Activated gamma-delta T cell (primary cell): ENCODE measurements around the gene LRIG1.
"Not testable (repeated sequence)": the region's sequence is repeated elsewhere in the genome, so short reads cannot be mapped to it uniquely, and the experiment has no call there.

Experiments used
- DNase-seq: peaks from one replicate; lab custom pipeline; 2025; lab: John Stamatoyannopoulos, UW

The LRIG1 gene

DNA sequence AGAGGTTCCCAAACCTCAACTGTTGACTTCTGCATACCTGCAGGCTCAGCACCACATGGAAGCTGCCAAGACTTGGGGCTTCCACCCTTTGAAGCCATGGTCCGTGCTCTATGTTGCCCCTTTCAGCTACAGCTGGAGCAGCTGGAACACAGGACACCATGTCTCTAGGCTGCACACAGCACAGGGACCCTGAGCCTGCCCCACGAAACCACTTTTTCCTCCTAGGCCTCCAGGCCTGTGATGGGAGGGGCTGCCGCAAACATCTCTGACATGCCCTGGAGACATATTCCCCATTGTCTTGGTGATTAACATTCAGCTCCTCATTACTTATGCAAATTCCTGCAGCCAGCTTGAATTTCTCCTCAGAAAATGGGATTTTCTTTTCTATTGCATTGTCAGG lies 78.9 kb downstream of the LRIG1 start:
- DNase-seq = not testable (repeated sequence)

DNA sequence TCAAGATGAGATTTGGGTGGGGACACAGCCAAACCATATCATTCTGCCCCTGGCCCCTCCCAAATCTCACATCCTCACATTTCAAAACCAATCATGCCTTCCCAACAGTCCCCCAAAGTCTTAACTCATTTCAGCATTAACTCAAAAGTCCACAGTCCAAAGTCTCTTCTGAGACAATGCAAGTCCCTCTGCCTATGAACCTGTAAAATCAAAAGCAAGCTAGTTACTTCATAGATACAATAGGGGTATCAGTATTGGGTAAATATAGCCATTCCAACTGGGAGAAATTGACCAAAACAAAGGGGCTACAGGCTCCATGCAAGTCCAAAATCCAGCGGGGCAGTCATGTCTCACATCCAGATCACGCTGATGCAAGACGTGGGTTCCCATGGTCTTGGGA lies 79.7 kb downstream of the LRIG1 start:
- DNase-seq = not testable (repeated sequence)

DNA sequence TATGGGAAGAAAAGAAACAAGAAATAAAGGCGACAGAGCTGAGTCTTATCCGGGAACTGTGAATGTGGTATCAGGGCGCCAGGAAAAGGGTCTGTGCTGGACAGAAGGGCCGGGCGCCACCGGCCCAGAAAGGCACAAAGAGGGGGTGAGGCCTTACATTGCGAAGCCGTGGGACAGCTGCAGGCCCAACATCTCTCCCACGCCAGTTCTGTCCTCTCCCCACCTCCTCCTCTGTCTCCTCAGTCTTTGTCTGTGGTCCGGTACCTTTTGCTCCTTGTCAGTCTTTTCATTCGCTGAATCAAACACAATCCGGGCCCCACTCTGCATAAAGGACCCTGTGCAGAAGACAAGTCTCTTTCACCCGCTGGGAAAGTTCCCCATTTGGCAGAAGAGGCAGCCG lies 81.8 kb downstream of the LRIG1 start:
- no peak for DNase-seq

DNA sequence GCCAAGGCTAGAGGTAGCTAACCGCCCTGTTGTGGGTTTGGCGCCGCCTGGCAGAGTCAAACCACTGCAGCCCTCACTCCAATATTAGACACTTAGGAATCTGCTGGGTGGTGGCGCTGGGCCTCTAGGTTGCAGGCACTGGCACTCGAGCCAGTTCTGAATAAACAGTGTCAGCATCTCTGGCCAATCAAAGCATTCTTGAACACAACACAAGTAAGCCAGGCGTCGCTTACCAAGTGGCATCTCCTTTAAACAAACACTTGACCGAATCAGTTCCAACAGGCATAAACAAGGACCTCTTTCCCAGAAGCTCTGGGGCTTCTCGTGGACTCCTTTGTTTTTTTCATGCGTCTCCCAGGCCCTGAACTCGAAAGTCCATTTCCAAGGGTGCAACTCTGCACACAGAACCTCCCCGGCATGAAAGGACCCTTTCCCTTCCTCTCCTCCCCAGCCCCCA lies 82.3 kb downstream of the LRIG1 start:
- DNase-seq = no peak

DNA sequence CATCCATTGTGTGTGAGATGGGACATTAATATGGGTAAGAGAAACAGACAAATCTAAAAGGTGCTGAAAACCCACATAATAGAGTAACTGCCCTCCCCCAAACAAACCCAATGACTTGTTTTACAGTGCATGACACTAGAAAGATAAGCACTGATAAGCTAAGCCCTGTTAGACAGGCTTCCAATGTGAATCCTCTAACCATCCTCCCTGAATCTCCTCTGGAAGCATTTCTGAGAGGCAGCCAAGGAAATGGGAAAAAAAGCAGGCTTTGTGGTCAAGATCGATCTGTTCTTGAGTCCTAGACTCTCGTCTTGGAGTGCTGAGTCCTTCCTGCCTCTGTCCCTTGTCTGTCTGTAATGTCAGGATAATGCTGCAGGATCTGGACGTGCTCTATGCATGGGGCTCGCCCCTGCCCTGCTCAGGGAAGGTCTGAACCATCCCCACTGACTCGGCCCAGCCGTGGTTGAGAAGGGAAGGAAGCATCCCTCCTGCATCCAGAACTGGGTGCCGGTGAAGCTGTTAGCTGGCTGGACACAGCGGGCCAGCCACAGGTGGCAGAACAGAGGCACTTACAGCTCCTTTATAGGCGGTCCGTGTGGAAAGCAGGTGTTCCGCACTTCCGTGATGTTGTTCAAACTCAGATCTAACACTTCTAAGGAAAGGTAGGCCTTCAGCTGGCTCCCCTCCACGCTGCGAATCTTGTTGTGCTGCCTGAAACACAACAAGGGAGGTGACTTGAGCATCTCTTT lies 84.1 kb downstream of the LRIG1 start:
- DNase-seq = no peak

DNA sequence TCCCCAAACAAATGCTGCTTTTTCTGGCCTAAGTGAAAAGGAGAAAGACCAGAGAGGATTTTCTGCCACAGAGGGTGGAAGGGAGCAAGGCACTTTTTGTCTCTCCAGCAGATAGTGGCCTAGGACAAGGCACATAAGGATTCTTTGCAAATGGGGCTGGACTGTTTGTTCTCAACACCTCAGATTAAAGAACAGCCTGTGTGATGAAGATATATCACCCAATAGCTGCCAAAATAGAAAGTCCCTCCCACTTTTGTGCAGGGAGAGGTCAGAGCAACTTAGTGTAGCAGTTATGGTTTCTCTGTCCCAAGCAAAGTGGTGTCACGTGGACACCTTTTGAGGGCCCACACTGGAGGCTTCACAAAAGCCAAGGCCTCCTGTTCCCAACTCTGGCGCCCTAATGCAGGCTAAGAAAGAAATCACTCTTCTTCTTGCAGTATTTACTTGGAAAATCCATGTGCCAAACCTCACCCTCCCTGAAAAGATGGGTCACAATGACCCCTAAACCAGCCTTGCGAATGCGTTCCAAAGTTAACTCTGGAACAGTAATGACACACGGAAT lies 84.9 kb downstream of the LRIG1 start:
- no peak for DNase-seq

DNA sequence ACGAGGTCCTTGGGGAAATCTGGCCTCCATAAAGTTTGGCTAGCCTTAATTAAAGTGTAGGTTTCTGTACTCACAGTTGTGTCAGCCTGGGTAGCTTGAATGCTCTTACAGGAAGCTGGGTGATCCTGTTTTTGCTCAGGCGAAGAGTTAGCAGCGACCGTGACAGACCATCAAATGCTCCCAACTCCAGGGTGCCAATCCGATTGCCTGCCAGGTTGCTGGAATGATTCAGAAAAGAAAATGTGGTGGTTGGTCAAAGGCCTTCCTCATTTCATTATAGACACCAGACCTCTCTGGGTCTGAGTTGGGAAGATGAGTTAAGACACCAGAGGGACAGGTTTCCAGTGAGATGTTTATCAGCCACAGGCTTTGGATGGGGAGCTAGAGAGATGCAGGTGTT lies 86.0 kb downstream of the LRIG1 start:
- no peak for DNase-seq

DNA sequence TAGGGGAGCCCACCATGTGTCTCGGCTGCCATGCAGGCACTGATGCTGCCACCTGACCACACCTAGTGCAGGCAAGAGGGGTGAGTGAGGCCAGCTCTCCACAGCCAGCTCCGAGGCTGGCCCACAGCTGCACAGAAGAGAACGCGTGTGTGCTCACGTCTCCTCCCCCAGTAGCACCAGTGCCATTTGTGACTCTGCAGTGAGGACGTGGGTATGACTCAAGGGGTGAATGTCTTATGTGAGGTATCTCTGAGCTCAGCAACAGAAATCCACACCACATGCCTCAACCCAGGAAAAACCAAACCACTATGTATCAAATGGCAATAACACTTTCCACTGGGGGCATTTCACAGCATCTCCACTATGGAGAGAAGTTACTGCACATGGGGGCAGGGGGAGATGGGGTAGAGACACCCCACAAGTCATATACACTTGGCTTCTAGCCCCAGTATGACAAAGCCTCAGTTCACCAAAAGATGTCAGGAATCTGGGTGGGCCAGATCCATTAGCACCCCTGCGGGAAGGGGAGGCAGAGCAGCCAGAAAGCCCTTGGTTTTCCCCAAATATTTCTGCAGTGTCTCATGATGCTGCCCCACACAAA lies 87.6 kb downstream of the LRIG1 start:
- DNase-seq = no peak

DNA sequence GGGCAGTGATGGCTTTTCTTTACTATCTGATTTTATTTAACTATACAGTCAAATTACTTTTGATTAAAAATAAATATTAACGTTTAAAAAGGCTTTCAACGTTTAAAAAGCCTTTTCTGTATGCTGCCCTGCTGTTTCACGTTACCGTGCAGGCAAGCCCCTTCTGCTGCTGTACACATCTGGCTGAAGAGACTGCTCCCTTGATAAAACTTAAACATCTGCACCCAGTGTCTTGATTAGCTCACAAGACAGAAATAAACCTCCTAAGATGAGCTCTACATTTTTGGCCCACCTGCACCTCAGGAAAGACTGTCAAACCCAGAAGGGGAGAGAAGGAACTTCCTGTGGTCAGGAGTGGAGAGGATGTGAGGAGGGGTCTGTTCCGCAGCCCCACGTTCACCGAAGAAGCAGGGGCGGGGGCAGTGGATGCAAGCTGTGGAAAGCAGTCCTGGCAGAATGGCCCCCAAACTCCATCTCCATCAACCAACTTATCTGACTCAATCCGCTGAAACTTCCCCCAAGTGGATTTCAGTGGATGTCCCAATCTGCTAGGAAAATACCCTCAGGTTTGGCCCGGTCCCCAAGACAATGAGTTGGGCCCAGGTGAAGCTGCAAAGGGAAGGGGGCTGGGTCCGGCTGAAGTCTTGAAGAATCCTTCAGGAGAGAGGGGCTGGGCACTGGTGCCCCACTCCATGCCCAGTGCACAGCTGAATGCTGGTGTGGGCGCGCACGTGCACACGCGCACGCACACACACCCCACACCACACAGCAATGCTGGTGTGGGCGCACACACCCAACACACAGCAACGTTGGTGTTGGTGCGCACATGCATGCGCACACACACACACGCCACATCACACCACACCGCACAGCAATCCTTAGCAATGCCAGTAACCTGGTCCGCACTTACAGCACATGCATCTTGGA lies 88.6 kb downstream of the LRIG1 start:
- DNase-seq = no peak

DNA sequence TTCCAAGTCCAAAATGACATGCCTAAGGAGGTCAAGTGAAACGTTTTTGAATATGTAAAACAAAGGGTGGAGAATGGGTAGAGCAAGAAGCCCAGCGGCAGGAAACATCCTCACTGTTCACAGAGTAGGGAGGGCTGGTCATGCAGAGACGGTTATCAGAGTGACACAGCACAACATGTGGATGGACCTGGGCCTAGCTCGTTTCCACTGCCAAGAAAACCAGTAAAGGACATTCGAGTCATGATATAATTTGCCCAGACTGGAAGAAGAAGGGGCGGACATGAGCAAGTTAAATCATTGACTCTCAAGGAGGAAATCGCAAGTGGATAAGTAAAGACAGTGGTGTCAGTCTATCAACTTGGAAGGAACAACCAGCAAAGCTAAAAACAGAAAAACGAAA lies 89.3 kb downstream of the LRIG1 start:
- DNase-seq = no peak

DNA sequence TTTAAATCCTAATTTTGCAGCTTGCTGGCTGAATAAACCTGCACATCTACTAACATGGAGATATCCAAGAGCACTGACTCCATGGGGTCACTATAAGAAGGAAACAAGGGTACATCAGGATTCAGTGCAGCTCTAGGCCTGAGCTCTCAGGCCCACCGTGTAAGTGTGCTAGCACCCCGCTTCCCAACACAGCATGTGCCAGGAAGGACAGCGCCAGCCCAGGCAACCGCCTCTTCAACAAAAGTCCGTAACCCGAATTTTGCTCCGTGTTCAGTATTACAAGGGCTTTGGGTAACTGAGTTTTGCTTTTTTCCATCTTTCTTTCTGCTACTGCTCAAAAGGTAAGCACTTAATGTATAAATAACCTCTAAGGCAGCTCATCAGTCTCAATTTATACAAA lies 89.8 kb downstream of the LRIG1 start:
- no peak for DNase-seq

DNA sequence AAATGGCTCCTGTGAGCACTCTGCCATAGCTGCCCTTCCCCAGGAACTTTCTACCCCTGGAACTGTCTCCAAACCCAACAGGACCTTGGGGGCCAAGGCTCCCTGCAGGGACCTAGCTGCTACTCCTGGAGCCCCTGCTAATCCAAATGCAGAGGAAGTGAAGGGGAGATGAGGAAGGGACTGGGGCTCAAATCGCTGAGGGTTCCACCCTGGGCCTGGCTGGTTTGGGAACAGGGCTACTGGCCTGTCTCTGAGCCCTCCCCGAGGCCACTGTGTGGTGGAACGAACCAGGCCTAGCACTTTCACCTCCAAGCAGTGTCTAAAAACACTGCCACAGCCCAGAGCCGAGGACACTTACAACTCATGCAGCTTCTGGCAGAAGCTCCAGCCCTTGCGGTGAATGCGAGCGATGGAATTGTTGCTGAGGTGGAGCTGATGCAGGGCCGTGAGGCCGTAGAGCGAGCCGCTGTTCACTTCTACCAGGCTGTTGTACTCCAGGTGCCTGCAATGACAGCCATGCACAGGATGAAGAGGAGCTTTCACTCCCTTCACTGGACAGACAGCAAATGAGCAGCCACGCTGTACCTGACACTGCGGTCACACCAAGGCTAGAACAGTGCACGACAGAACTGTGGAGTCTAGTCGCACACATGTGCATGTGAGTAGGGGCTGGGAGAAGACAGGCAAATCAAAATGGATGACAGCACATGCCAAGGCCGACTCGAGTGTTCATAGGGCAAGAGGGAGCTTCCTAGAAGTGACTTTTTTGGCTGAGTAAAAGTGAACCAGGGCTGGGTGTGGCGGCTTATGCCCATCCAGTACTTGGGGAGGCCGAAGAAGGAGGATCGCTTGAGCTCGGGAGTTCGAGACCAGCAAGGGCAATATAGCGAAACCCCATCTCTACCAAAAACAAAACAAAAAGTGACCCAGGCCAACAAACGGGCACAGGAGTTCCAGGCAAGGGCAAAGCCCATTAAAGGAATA lies 90.8 kb downstream of the LRIG1 start:
- no peak for DNase-seq

DNA sequence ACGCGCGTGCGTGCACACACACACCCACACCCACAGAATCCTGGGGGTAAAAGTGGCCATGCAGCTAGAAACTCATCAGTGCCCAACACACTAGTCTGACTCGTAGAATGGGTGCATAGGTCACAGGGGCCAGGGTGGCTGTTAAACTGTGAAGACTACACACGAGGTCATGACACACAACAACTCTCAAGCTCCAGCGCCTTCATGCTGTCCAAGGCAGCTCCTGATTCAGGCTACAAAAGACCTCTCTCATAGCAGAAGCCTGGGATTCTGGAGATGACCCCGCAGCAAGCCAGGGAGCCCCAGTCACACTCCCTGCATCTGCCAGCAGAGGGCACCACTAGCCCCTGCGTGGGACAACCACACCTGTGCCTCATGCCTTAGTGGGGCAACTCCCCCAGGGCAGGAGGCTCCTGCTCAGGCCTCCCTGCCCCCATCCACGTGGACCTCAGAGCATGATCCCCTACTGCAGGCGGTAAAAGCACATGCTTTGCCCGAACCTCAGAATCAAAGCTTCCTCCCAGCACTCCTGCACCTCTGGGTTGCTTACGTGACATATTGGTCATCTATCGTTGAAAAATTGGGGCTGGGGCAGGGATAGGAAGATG lies 93.1 kb downstream of the LRIG1 start:
- DNase-seq = peak; percentile 22

DNA sequence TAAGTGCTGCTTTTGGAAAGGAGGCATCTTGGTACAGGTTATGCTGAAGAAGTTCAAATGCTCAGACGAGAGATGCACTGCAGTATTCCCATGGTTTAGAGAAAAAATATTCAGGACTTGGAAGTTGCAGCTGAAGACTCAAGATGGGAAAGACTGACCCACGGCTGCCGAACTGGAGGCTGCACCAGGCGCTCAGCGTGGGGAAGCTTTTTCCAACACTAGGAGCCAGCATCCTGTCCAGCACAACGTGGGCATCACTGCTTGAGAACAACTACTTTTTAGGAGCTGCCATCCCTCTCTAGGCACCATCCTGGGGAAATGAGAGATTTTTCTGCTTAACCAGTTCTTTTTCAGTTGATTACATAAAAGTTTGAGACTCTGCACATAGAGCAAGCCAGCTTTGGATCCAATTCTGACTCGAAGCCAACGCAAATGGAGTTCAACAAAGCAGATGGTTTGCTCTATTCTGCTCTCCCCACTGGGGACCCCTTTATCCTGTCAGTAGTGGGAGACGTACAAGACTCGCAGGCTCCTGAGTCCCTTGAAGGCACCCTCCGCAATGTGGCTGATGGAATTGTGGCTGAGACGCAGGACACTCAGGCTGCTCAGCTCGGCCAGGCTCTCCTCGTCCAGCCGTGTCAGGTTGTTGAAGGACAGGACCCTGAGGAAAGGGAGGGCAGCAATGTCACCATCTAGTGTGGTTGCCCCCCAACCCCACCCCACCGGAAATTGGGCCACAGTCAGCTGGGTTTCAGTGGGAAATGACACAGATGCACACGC lies 93.8 kb downstream of the LRIG1 start:
- DNase-seq = no peak

DNA sequence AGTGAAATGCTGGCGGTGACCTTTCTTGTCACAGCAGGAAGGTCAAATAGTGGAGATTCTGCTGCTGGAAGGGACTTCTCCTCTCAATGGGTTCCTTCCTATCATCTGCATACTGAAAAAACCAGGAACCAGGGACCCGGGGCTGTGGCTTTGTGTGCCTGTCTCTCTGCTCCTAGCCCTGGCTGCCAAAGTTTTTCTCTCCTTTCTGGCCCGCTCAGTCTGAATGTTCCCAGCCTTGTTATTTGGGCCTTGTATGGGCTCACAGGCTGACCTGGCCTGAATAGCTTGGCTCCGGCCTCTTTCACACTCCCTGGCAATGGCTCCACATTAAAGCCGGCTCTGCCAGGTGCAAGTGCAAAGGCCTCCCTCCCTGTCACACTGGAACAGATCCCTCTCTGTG lies 94.7 kb downstream of the LRIG1 start:
- DNase-seq = no peak

DNA sequence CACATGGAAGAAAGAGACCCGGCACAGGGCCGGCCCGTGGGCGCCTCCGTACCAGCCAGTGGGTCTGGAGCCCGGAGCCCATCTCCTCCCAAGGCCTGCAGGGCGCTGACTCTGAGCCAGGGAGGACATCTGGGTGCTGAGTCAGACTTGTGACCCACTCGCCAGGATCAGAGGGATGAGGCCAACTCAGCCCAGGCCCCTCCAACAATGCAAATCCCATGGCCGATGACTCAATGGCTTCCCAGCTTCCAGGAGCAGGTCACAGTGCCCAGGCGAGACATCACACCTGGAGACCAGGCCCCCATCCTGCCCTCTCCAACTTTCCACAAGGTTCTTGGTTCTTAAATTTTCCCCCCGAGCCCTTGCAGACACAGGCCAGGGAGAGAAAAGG lies 95.1 kb downstream of the LRIG1 start:
- no peak for DNase-seq

DNA sequence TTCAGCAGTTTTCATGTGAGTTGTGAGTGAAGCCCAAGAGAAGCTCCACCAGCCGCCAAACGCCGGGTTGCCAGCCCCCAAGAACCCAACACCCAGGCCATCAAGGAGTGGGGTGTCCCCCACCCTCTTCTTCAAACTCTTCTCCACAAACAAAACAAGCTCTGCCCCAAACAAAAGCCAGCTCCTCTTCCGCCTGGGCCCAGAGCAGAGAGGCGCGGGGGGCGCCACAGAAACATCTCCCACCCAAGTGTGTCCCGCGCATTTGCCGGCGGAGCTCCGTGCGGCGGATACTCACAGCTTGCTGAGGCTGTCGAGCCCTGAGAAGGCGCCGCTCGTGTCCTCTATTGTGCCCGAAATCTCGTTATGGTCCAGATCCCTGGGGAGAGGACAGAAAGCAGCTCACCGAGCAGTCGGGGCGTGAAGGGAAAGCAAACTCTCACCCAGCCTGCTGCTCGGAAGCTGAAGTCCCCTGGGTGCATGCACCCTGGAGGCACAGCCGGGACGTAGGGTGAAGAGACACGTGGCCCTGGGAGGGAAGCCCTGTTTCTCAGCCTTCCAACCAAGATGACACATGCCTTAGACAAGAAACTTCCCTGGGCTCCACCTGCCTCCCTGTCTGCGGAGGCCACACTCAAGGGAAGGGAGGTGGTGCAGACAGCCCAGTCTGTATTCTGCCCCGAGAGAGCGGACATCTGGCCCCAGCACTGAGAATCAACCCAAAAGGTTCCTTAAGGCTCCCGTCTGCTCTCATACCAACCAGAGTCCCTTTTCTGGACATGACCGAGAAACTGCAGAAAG lies 95.7 kb downstream of the LRIG1 start:
- DNase-seq = no peak

DNA sequence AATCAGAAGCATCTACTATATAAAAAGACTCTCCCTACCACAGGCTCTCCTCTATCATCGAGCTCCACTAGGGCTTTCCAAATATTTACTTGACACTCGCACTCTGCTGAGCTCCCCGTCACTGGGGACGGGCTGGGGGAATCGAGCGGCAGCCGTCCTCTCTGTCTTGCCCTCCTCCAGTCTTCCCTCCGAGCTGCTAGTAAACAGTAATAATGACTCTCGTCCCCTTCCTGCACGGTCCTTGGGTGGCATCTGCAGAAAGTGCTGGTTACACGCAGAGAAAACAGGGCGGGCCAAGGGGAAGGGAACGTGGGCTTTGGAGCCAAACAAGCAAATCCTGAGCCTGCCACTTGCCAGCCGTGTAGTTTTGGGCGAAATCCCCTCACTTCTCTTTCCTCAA lies 96.6 kb downstream of the LRIG1 start:
- no peak for DNase-seq

DNA sequence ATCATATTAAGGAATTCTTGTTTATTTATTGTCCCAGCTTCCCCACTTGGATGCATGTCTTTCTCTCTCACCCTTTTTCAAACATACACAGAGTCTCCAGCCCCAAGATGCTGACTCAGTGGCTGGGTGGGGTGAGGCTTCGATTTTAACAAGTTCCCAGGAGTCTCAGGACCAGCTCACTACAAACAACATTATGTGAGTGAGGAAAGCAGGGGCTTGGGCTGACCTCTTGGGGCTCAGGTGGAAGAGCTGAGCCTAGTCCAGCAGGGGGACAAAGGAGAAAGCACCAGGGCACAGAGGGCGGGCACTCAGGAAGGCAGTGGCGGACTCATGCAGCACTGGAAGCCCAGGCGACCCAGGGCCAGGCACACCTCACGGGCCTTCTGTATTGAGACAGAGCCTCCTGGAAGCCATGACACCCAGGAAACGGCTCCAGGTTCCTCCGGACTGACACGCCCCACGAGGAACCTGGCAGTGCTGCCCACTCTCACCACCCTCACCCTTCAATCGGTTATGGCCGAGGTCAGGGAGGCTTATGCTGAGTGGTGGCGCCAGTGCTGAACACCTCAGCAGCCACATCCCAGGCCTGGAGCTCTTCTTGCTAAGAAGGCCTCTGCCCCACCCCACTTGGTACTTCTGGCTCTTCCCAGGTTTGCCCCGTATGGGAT lies 97.4 kb downstream of the LRIG1 start:
- no peak for DNase-seq
